Ishikawa (cell line): ENCODE data around the gene MUS81.

Experiments
- CEBPB ChIP-seq: IDR thresholded peaks from 2 replicates; pipeline ENCODE4 v1.6.1; 2012
- CREB1 ChIP-seq: IDR thresholded peaks from 2 replicates; pipeline ENCODE4 v1.6.1; 2012; ENCODE audit warnings: low read depth
- EGR1 ChIP-seq: IDR thresholded peaks from 2 replicates; pipeline ENCODE4 v1.6.1; 2012
- EP300 ChIP-seq: IDR thresholded peaks from 2 replicates; pipeline ENCODE4 v1.6.1; 2012; ENCODE audit warnings: borderline replicate concordance
- MAX ChIP-seq: IDR thresholded peaks from 2 replicates; pipeline ENCODE4 v1.6.1; 2012
- NFIC ChIP-seq: IDR thresholded peaks from 2 replicates; pipeline ENCODE4 v1.6.1; 2012
- RAD21 ChIP-seq: IDR thresholded peaks from 2 replicates; pipeline ENCODE4 v1.6.1; 2012; ENCODE audit warnings: low read depth
- REST ChIP-seq: IDR thresholded peaks from 2 replicates; pipeline ENCODE4 v1.6.1; 2012; ENCODE audit warnings: low read depth, mild to moderate bottlenecking
- TAF1 ChIP-seq: IDR thresholded peaks from 2 replicates; pipeline ENCODE4 v1.6.1; 2012; ENCODE audit warnings: low read depth, mild to moderate bottlenecking
- TCF12 ChIP-seq: IDR thresholded peaks from 2 replicates; pipeline ENCODE4 v1.6.1; 2012; ENCODE audit warnings: low read depth
- TEAD4 ChIP-seq: IDR thresholded peaks from 2 replicates; pipeline ENCODE4 v1.6.1; 2012
- USF1 ChIP-seq: IDR thresholded peaks from 2 replicates; pipeline ENCODE4 v1.6.1; 2012
- YY1 ChIP-seq: IDR thresholded peaks from 2 replicates; pipeline ENCODE4 v1.6.1; 2012; ENCODE audit warnings: low read depth
- ZBTB7A ChIP-seq: IDR thresholded peaks from 2 replicates; pipeline ENCODE4 v1.6.1; 2012; ENCODE audit warnings: low read depth

GRCh38 chr11:65817835-65818680, 42.2 kb upstream of the MUS81 start:
- TF ChIP-seq CEBPB (no peak), TAF1 (no peak), MAX (peak; percentile 63), EP300 (no peak), NFIC (peak; percentile 27; the same call in 1 of the 2 replicates), TEAD4 (no peak), ZBTB7A (no peak), YY1 (peak; percentile 48; the same call in 1 of the 2 replicates), TCF12 (peak; percentile 33; the same call in 1 of the 2 replicates), REST (no peak), CREB1 (no peak), USF1 (peak; percentile 65), EGR1 (no peak), RAD21 (peak; percentile 92)
